ENCODE data around the gene PDE3B. TPM values are rescaled to one million over a fixed set of nuclear protein-coding genes. Genes with fewer than 3 reads are reported as not detected.
"Not testable (repeated sequence)": the region's sequence is repeated elsewhere in the genome, so short reads cannot be mapped to it uniquely, and the experiment has no call there.

Gene PDE3B
- total and polyA plus RNA-seq, 9 of the 15 experiments (the other 6 are each of a cell fraction or from before 2014, with no cell fraction given), result 2.3 to 22.5 (median 12.2) TPM

DNA sequence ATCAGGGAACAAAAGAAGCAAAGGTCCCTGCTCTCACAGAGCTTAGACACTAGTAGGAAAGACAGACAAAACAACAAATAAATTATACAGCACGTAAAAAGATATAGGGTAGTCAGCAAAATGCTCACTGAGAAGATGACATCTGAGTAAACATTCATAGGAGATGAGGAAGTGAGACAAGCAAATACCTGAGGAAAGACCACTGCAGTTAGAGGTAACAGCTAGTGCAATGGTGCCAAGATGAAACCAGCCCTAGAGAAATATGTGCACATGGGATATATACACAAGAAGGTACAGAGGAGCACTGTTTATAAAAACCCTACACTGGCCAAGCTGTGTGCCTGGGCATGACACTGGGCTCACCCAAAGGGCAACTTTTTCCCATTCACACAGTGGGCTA lies 238.6 kb downstream of the PDE3B start:
- no peaks in the 10 kb centered on the region for H3K9me3 ChIP-seq (replicated peaks; ENCODE audit: control insufficient read depth, insufficient read depth, low read depth, low read length)
- peaks cover 23% of the 10 kb centered on the region; the same call in 2 of the 3 replicates for H3K36me3 ChIP-seq (ENCODE audit: control insufficient read depth, insufficient read depth, low read length)
- no peaks in the 10 kb centered on the region for H3K9me1 ChIP-seq (ENCODE audit: control insufficient read depth, insufficient read depth, low read length)
- ChIA-PET POLR2A (no interaction called here), CTCF (ENCODE audit: low intra/inter-chr PET ratio) (no interaction called here)
- 56% methylated on average over 1 of the region's 1 CpG for WGBS (ENCODE audit: insufficient coverage, low coverage, missing lambda C conversion rate)
- 0 out of 3 replicates have a peak, but pooled peaks cover 4% of the 10 kb centered on the region for H3K79me2 ChIP-seq (ENCODE audit: control insufficient read depth, insufficient read depth, low read length)
- BruUV-seq (replicated peaks), result no TSS peak
- ATAC-seq (no peak), FAIRE-seq (no peak), DNase-seq (ENCODE audit: extremely low read depth in 1 of 4, low spot score in 3 of 4) (no peak)
- H3K4me2 ChIP-seq (ENCODE audit: insufficient read depth, low read length), result no peak overlapping the region
- H3K27ac ChIP-seq (ENCODE audit: extremely low read depth, low read depth, low read length), result no peak overlapping the region
- in situ Hi-C loops (cut with MboI) (no loop called here), intact Hi-C loops (cut with micrococcal nuclease) (no loop called here)
- H3K9ac ChIP-seq (ENCODE audit: insufficient read depth in 1 of 2, low read depth in 2 of 2, low read length in 2 of 2), result no peak overlapping the region
- no peak overlapping the region for H3K4me3 ChIP-seq
- no peaks in the 10 kb centered on the region for H3K27me3 ChIP-seq (ENCODE audit: control insufficient read depth in 2 of 2, insufficient read depth in 2 of 2, low read length in 2 of 2)
- no peaks in the 10 kb centered on the region; the same call in 1 of the 2 replicates for H4K20me1 ChIP-seq (replicated peaks; ENCODE audit: control insufficient read depth, insufficient read depth, low read length)
- peaks cover 0 to 5% of the 10 kb centered on the region in 2 experiments; a peak in 1 of 5 replicates for H3K4me1 ChIP-seq (replicated peaks in 1 of 2; ENCODE audit: control insufficient read depth in 2 of 2, insufficient read depth in 2 of 2, low read length in 2 of 2)
- H2AFZ ChIP-seq (ENCODE audit: low read depth, low read length), result no peak overlapping the region
- TF ChIP-seq ZNF316 (IDR thresholded peaks at IDR 0.05) (peak; percentile 14; the same call in 1 of the 2 replicates), MECOM (CRISPR knock-in tag; IDR thresholded peaks at IDR 0.05) (no peak), RBM39 (optimal IDR thresholded peaks at IDR 0.05; ENCODE audit: low read depth, low read length) (no peak)

DNA sequence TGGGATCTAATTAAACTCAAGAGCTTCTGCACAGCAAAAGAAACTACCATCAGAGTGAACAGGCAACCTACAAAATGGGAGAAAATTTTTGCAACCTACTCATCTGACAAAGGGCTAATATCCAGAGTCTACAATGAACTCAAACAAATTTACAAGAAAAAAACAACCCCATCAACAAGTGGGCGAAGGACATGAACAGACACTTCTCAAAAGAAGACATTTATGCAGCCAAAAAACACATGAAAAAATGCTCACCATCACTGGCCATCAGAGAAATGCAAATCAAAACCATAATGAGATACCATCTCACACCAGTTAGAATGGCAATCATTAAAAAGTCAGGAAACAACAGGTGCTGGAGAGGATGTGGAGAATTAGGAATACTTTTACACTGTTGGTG lies 240.1 kb downstream of the PDE3B start:
- DNase-seq (ENCODE audit: extremely low read depth in 1 of 4, low spot score in 3 of 4); in situ Hi-C loops (cut with MboI); H3K9me3 ChIP-seq (replicated peaks; ENCODE audit: control insufficient read depth, insufficient read depth, low read depth, low read length); H3K79me2 ChIP-seq (ENCODE audit: control insufficient read depth, insufficient read depth, low read length); H3K36me3 ChIP-seq (ENCODE audit: control insufficient read depth, insufficient read depth, low read length); H3K27me3 ChIP-seq (ENCODE audit: control insufficient read depth in 2 of 2, insufficient read depth in 2 of 2, low read length in 2 of 2); FAIRE-seq; intact Hi-C loops (cut with micrococcal nuclease); POLR2A ChIA-PET; H3K4me1 ChIP-seq (replicated peaks in 1 of 2; ENCODE audit: control insufficient read depth in 2 of 2, insufficient read depth in 2 of 2, low read length in 2 of 2); H2AFZ ChIP-seq (ENCODE audit: low read depth, low read length); H3K4me3 ChIP-seq; H4K20me1 ChIP-seq (replicated peaks; ENCODE audit: control insufficient read depth, insufficient read depth, low read length); BruUV-seq (replicated peaks); H3K9me1 ChIP-seq (ENCODE audit: control insufficient read depth, insufficient read depth, low read length); CTCF ChIA-PET (ENCODE audit: low intra/inter-chr PET ratio); H3K27ac ChIP-seq (ENCODE audit: extremely low read depth, low read depth, low read length); ATAC-seq; H3K4me2 ChIP-seq (ENCODE audit: insufficient read depth, low read length); H3K9ac ChIP-seq (ENCODE audit: insufficient read depth in 1 of 2, low read depth in 2 of 2, low read length in 2 of 2): not testable (repeated sequence)
- no CpG with 5 or more reads among the region's 1 CpG for whole genome bisulfite sequencing (ENCODE audit: insufficient coverage, low coverage, missing lambda C conversion rate)
- peak in 1 of 2 experiments; percentile 83 for TF ChIP-seq AFF1 (IDR thresholded peaks at IDR 0.05; ENCODE audit: low read depth in 1 of 2, partially characterized antibody in 2 of 2)

Data from K562 (cell line).